ENCODE measurements around the gene ANXA11. TPM values are rescaled to one million over a fixed set of nuclear protein-coding genes. Genes with fewer than 3 reads are reported as not detected.
A peak's percentile ranks its signal among the peaks of the same experiment; 100 is the strongest.

Gene ANXA11
- total and polyA plus RNA-seq, 9 of the 15 experiments (the other 6 are each of a cell fraction or from before 2014, with no cell fraction given) = 43.6 to 212 (median 109) TPM

- no peak for ATAC-seq
- H3K36me3 ChIP-seq (ENCODE audit: control insufficient read depth, insufficient read depth, low read length) = peaks cover 79% of the 10 kb centered on the region
- no peaks in the 10 kb centered on the region for H3K9me1 ChIP-seq (ENCODE audit: control insufficient read depth, insufficient read depth, low read length)
- CTCF ChIA-PET (ENCODE audit: low intra/inter-chr PET ratio) = no interaction called here
- no peaks in the 10 kb centered on the region for H4K20me1 ChIP-seq (replicated peaks; ENCODE audit: control insufficient read depth, insufficient read depth, low read length)
- H3K4me1 ChIP-seq (replicated peaks in 1 of 2; ENCODE audit: control insufficient read depth in 2 of 2, insufficient read depth in 2 of 2, low read length in 2 of 2) = peaks cover 15 to 20% of the 10 kb centered on the region in 2 experiments
- no peaks in the 10 kb centered on the region for H3K79me2 ChIP-seq (ENCODE audit: control insufficient read depth, insufficient read depth, low read length)
- FAIRE-seq = peak; percentile 37
- POLR2A ChIA-PET = no interaction called here
- TF ChIP-seq PKNOX1 (IDR thresholded peaks at IDR 0.05) (no peak), PURB (CRISPR knock-in tag; IDR thresholded peaks at IDR 0.05; ENCODE audit: low read depth) (no peak), SRF (CRISPR knock-in tag; IDR thresholded peaks at IDR 0.05) (no peak), XRCC3 (IDR thresholded peaks at IDR 0.05) (no peak), UBTF (IDR thresholded peaks at IDR 0.05; ENCODE audit: borderline replicate concordance in 1 of 2, low read depth in 2 of 2, low read length in 2 of 2) (no peak)
- H3K9ac ChIP-seq (ENCODE audit: insufficient read depth in 1 of 2, low read depth in 2 of 2, low read length in 2 of 2) = no peak overlapping the region; a peak in 1 of 4 replicates
- no peak overlapping the region for H3K4me3 ChIP-seq
- WGBS (ENCODE audit: insufficient coverage, low coverage, missing lambda C conversion rate) = 86% methylated on average over 10 of the region's 10 CpGs
- no peak overlapping the region for H3K4me2 ChIP-seq (ENCODE audit: insufficient read depth, low read length)
- H2AFZ ChIP-seq (ENCODE audit: low read depth, low read length) = no peak overlapping the region
- no TSS peak for BruUV-seq (replicated peaks)
- in situ Hi-C loops (cut with MboI) (loop anchor here (5.0 kb wide), 1 partner anchor 57 kb away; no protein-coding TSS in a partner anchor), intact Hi-C loops (cut with micrococcal nuclease) (no loop called here)
- no peaks in the 10 kb centered on the region for H3K27me3 ChIP-seq (ENCODE audit: control insufficient read depth in 2 of 2, insufficient read depth in 2 of 2, low read length in 2 of 2)
- H3K27ac ChIP-seq (ENCODE audit: extremely low read depth, low read depth, low read length) = no peak overlapping the region
- DNase-seq (ENCODE audit: extremely low read depth in 1 of 4, low spot score in 3 of 4) = no peak
- no peaks in the 10 kb centered on the region for H3K9me3 ChIP-seq (replicated peaks; ENCODE audit: control insufficient read depth, insufficient read depth, low read depth, low read length)
Observed at GRCh38 chr10:80154978-80155695, 50.2 kb downstream of the ANXA11 start.

Data from K562 (cell line).